Stimulated activated CD8-positive, alpha-beta memory T cell treated with anti-CD3 and anti-CD28 coated beads, Interleukin-12 subunit alpha, Interleukin-12 subunit beta, amount 100 ng/mL, for 24 hours (primary cell): Measurements from ENCODE around the gene TMEM247.

Experiments used
- DNase-seq: peaks from one replicate; pipeline ENCODE4 v3.0.0-alpha.2; 2020; ENCODE audit errors: extremely low read depth

Gene TMEM247

DNA sequence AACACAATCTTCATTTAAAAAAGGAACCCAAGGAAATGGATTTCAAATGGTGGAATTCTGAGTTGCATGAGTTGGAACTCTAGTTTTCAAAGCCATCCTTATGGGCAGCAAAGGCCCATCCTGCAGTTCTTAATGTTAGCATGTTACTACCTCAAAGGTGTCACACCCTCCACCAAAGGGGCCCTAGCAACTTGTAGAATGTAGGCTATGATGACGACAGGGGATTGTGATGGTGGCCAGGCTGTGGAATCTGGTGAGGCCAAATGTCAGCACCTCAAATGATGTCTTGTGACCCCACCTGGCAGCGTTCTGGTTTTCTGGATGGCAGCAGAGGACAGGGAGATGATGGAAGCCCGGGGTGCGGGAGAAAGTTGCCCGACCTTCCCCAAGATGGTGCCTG, at the start of gene TMEM247:
Gene TMEM247 (plus strand): TSS at position 301 of the 400 bp plus-strand sequence.
- no peak for DNase-seq

DNA sequence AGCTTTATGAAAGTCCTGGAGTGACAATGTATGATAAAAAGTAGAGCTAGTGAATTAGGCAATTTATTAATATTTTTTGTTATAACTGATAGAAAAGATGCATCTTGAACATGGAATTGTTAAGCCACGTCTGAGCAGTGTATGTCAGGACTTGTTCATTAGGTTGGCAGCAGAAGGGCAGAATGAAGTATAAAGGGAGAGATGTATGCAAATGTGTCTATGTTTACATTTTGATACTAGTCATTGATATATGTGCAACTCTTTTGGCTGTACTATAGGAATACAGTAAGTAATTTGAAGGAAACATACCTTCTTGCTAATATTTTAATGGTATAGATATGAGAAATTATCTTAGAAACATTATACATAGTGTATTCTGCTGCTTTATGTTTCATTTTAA, 49.0 kb upstream of the TMEM247 start:
- no peak for DNase-seq

DNA sequence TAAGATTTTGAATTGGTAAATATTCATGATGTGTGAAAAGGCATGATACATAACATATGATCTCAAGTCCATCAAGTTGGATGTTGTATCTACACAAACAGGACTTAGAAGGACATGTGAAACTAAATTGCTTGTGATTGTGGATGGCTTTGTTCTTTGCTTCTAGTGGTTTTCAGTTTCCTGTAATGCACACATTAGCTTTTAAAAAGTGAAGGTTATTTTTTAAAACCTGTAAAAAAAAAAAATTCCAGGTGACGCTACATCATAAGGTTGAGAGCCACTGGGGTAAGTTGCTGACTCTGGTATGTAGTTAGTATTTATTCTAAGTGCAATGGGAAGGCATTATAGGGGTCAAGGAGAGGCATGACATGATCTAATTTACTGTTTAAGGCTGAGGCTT, 48.4 kb upstream of the TMEM247 start:
- no peak for DNase-seq

DNA sequence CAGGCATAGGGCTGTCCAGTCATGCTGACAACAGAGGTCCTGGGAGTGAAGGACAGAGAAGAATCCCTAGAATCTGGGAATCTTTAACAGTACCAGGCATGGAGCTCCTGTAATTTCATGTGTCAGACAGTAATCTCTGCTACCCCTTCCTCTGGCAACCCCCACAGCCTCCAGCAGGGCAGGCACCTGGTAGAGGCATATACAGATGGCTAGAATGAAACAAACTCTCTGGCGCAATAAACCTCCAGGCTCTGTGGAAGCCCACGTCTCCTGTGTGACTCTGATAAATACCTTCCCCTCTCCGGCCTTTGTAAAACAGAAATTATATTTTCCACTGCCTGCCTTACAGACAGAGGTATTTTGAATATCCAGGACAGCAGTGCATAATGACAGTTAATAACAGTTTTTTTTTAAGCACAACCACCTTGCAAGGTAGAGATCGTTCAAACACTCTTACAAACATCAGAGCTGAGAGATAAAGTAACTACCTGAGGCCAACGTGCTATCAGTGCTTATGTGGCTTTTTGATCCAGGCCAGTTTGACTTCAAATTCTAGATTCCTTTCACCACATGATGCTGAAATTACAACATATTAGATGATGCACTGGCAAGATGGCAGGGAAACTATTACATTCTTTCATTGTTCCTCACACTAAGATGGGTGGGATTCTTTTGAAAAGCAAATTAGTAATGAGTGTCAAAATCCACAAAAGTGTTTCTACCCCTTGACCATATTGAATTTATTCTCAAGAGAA, 47.7 kb upstream of the TMEM247 start:
- no peak for DNase-seq

DNA sequence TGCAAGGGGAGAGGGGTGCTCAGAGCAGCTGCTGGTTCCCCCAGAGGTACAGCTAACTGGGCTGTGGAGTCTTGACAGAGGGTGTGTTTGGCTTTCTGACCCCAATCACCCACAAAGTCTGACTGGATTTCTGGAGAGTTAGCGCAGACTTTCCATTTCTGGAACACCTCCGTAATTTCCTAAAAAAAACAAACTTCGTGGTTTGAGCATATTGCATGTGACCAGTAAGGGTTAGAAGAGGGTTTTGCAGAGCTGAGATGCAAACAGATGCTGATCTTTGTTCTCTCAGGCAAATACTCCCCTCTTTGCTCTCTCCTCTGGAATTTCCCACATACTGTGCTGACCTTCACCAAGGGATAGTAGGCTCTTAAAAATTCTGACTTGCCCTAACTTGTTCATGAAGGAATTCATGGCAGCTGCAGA, 44.5 kb upstream of the TMEM247 start:
- DNase-seq = no peak

DNA sequence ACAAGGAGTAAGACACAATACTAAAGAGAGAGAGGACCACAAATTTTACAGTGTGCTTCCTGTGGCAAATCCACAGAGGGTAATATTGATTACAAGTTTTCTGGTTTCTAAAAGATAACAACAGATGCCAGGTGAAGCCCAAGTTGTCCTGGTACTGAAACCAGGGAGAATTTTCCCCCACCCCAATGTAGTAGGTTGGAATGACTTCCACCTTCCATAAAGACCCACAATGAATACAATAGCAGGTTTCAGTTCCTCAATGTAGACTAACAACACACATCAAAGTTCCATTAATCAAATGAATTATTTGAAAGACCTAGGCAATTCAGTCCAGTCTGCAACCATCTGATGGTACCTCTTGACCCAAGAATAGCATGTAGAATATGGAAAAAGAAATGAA, 44.0 kb upstream of the TMEM247 start:
- no peak for DNase-seq

DNA sequence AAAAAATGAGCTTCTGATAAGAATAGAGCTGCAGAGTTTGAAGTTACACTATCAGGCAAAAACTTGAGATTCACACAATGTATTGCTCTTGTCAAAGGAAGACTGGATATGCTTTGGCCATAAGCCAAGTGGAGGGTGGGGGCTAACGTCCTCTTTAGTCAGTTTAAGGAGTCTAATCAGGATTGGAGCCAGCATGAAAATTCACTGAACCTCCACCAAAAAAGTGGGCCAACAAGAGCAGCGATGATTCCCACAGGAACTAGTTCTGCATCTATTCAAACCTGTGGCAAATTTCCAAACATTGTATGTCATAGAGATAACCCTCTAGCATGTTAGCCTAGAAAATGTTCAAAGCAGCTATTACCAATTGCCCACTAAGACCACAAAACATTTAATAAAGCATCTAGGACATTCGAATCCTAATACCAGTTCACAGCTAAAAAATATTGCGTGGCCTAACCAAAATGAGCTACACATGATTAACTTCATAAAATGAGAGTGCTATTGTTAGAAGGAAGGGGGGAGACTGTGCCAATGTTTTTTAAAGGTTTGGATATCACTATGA, 43.5 kb upstream of the TMEM247 start:
- DNase-seq = no peak

DNA sequence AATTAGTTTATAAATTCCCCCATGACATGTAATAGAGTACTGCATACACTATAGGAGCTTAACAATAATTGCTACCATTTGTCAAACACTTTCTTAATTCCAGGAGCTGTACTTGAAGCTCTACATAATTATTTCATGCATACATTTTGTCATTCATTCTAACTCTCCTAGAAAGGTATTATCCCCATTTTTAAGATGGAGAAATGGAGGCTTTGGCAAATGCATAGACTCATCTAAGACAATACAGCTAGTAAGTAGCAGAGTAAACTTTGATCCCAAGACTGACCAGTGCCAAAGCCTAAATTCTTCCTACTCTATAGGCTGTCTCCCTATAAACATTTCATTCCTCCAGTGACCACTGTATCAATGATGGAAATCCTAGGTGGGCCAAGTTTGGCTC, 42.6 kb upstream of the TMEM247 start:
- DNase-seq = no peak

DNA sequence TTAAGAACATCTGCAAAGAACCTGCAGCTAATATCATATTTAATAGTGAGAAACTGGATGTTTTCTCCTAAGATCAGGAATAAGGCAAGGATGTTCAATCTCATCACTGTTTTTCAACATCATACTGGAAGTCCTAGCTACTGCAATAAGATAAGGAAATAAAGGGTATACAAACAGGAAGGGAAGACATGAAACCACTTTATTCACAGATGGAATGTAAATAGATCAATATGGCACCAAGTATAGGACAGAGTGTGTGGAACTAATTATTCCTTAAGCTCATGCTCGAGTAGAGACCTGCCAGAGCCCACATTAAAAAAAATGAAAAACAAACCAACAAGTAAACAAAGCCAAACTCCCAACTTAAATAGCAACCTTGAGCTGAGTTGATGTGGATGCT, 41.3 kb upstream of the TMEM247 start:
- no peak for DNase-seq

DNA sequence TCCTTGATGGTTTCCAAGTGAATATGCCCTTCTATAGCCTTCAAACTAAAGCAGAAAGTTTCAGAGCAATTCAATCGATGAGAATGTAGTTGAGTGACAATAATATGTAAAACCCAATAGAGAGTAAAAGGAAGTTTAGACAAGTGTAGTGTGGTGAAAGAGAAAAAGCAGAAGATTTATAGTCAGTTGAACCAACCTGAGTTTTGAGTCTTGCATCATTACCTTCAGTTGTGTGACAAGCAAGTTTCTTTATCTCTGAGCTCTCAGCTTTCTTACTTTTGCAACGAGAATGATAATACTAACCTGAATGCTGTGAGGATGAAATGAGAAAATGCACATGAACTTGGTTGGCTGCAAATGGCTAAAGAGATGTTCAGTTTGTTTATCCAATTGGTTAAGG, 40.6 kb upstream of the TMEM247 start:
- no peak for DNase-seq

DNA sequence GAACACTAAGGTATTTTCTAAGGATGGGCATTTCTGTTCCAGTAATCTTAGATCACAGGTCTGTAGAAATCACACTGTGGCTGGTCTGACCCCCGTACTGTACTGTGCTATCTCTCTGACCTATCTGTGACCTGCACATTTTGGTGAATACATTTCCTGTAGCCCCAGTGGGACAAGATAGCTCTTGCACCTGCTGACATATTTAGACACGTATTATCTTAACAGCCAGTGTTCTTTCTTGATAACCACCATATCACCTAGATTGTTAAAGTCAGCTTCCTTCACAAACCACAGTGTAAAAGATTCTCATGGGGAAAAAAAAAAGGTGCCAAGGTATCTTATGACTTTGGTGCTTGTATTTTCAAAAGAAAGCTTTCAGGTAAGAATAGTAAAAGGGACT, 39.8 kb upstream of the TMEM247 start:
- DNase-seq = no peak

DNA sequence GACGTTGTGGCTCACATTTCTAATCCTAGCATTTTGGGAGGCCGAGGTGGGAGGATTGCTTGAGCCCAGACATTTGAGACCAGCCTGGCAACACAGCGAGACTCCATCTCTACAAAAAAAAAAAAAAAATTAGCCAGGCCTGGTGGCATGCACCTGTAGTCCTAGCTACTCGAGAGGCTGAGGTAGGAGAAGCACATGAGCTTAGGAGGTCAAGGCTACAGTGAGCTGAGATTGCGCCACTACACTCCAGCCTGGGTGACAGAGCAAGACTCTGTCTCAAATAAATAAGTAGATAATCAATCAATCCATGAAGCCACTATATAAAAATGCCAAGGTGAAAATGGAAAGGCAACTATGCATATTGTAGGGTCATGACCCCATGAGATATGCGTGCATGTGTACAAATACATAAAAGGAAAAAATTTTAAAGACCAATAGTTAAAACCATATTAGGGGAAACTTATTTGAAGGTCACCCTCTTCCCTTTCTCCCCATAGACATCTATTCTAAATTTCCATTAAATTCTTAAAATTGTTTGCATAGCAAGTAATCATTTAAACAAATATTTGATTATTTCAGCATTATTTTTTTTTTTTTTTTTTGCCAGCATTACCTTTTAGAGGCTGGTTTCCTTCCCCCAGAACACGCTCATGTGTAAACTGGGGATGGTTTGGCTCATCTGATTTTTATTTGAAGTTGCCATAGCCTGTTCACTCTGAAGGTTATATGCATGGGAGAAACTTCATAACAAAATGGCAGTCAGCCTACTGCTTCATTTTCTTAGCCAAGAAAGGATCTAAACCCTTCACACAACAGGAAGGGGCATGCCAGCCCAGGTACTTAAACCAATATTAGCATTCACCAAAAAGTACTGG, 37.3 kb upstream of the TMEM247 start:
- DNase-seq = no peak

DNA sequence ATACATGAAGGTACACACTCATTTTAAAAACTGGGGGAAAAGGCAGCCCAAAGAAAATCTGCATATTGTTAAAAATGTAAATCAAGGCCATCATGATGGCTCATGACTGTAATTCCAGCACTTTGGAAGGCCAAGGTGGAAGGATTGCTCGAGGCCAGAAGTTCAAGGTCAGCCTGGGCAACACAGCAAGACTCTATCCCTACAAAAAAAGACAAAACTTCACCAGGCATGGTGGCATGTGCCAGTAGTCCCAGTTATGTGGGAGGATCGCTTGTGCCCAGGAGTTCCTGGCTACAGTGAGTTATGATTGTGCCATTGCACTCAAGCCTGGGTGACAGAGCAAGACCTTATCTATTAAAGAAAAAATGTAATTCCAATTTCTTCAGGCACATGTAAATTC, 34.6 kb upstream of the TMEM247 start:
- DNase-seq = no peak

DNA sequence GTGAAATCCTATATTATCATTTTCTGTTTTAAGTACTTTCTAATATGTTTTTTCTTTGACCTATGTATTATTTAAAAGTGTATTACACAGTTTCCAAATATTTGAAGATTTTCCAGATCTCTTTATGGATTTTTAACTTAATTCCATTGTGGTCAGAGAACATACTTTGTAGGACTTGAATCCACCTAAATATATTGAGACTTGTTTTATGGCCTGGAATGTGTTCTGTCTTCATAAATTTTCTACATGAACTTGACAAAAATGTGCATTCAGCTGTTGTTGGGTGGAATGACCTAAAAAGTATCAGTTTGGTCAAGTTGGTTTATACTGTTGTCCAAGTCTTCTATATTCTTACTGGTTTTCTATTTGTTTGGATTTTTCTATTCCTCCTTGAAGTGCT, 33.8 kb upstream of the TMEM247 start:
- DNase-seq = no peak

DNA sequence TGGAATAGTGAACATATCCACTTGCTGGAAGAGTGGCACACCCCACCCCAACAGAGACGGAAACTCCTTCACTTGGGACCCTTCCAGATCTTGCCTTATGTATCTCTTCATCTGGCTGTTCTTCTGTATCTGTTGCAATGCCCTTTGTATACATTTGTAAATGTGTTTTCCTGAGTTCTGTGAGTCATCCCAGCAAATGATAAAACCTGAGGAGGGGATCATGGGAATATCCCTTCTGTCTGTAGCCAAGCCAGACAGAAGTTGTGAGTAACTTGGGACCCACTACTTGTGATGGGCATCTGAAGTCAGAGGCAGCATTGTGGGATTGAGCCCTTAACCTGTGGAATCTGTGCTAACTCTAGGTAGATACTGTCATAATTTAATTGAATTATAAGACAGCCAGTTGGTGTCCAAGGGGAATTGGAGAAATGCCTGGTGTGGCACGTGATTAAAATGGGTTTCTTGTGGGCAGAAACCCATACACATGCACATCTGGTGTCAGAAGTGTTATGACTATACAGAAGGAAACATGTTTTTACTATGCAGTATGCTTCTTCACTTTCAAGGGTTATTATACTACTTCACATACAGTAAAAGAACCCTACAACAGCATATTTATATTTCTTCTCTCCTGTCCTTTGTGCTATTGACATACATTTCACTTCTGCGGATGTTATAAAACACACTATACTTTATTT, 32.3 kb upstream of the TMEM247 start:
- DNase-seq = no peak

DNA sequence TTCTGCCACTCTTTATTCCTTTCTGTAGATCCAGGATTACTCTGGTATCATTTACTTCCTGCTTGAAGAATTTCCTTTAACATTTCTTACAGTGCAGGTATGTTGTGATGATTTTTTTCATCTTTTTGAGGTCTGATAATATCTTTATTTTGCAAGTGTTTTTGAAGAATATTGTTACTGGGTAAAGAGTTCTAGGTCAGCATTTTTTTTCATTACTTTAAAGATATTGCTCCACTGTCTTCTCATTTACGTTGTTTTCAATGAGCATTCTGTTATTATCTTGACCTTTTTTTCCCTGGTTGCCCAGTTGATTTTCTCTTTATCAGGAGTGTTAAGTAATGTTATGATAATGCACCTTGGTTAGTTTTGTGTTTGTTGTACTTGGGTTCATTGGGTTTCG, 31.7 kb upstream of the TMEM247 start:
- no peak for DNase-seq

DNA sequence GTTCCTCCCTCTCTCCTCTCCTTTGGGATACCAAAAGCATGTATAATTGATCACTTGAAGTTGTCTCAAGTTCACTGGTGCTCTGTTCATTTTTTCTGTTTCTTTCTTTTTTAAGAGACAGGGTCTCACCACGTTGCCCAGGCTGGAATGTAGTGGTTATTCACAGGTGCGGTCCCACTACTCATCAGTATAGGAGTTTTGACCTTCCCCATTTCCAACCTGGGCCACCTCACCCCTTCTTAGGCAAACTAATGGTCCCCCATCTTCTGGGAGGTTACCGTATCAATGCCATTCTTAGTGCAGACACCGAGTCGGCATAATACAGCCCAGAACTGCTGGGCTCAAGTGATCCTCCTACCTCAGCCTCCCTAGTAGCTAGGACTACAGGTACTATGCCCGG, 31.3 kb upstream of the TMEM247 start:
- no peak for DNase-seq

DNA sequence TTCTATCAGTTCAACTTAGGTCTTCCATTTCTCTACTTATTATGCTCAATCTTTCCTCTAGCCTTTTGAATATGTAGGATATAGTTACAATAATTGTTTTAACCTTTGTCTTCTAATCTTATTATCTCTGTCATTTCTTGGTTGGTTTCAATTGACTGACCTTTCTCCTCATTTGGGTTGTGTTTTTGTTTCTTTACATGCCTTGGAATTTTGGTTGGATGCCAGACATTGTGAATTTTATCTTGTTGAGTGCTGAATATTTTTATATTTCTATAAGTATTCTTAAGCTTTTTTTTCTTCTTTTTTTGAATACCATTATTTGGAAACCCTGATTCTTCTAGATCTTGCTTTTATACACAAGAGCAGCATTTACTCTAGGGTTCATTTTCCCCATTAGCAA, 30.7 kb upstream of the TMEM247 start:
- no peak for DNase-seq

DNA sequence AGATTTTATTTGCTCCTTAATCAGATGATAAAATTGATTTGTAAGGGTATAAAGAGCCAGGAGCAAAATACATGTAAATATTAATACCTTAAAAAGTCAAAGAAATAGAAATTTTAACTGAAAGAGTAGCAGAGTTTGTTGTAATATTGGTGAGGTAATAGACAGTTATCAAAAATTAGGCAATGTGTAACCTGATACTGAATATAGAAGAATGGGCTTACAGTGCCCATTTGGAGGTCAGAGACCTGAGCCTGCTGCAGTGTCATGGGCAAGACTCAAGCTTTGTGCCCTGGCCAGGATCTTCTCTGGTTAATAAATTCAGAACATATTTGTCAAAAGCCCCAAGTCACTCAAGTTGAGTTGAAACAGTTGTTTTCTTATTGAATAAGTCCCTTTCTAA, 29.7 kb upstream of the TMEM247 start:
- DNase-seq = no peak

DNA sequence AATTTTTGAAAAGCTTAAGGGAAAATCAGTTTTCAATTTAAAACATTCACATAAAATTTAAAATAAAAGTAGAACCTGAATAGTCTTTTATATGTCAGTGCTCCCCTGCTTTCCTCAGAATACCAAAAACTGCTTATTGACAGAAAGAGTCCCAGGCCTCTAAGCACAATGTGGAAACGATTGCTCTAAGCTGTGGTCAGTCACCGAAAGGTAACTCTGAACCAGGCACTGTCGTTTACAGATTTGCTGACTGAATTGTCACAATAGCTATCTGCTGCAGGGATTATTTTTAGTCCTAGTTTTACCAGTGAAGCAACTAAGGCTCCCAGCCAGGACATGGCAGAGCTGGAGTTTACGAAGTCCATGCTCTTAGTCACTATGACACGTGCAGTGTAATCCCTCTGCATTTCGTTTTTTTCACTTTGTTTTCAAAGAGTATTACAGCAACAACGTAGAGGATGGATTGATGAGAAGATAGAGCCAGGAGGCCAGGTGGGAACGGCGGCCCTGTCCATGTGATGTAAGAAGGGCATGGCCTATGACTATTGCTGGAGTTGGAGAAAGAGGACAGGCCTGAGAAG, 28.1 kb upstream of the TMEM247 start:
- no peak for DNase-seq

DNA sequence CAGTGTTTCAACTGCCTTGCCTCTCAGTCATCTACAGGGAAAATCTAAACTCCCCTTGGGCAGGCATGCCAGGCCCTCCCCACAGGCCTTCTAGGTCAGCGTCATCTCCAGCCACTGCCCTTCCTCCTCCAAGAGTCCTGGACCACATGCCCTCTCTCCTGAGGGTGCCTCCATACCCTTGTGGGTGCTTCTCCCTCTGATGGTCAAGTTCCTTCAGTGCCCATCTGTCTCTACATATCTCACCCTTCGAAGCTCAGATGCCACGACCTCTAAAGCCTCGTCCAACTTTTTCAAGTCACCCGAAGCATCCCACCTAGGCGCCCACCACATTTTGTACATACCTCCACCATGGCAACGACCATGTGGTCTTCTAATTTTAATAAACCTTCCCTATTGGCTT, 22.6 kb upstream of the TMEM247 start:
- no peak for DNase-seq
